HG03103 (cell line): ENCODE results near the gene ALAS1.

ENCODE experiments used
- ATAC-seq: cut with Tn5 transposase; IDR thresholded peaks from one replicate; pipeline ENCODE4 v1.9.1; 2021; ENCODE audit warnings: low read depth; ENCODE audit not compliant: unreplicated experiment

Gene ALAS1

DNA sequence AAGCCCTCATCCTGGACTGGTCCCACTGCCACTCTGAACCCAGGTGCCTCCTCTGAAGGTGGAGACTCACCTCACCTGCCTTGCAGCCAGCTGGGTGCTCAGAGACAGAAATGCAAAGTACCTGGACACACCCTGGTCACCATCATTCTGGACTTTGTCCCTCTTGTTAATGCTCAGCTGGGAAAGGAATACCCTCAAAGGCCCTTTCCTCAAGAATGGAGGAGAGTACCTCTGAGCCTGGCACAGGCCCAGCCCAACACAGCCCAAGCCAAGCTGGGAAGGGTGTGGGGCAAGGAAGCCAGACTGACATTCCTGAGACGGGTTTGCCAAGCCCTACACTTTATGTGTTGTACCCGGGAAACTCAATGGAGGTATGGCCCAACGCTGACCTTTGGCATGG, 983 bp upstream of the ALAS1 start:
- no peak for ATAC-seq

DNA sequence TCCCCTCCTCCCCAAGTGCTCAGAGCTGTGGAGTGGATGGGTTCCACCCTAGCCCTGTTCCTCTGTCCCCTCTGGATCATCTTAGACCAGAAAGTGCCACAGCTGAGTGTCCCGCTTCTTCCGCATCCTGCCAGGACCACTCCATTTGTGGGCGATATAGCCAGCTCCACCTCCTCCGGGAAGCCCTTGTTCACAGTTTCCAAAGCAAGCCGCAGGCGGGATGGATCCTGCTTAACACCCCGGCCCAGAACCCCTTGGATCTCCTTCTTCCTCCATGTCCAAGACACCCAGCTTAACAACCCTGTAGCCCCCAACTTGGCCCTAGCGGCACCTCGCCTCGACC, 490 bp upstream of the ALAS1 start:
- ATAC-seq = no peak

DNA sequence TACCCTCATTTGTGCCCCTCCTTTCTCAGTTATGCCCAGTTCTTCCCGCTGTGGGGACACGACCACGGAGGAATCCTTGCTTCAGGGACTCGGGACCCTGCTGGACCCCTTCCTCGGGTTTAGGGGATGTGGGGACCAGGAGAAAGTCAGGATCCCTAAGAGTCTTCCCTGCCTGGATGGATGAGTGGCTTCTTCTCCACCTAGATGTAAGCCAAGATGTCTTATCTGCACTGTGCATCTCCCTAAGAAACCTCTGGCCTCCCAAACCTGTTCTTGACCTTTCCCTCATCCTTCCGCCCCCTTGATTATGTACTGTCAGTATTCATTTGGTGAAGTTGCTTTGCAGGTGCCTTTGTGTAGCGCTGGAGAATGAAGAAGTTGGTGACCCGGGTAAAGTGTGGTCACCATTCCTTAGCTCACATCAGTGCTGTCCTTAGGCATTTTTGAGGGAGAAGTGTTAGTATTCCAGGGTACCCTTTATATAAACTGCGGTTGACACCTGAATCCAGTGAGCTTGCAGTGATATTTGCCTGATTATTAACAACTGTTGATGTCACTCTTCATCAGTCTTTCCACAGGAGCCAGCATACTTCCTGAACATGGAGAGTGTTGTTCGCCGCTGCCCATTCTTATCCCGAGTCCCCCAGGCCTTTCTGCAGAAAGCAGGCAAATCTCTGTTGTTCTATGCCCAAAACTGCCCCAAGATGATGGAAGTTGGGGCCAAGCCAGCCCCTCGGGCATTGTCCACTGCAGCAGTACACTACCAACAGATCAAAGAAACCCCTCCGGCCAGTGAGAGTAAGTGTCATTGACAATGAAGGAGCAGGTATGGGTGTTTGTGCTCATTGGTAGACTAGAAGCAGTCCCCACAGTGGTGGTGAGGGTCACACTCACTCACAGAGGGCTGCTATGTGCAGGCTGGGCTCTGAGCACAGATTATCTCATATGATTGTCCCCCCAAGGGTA, 966 bp downstream of the ALAS1 start:
- no peak for ATAC-seq

DNA sequence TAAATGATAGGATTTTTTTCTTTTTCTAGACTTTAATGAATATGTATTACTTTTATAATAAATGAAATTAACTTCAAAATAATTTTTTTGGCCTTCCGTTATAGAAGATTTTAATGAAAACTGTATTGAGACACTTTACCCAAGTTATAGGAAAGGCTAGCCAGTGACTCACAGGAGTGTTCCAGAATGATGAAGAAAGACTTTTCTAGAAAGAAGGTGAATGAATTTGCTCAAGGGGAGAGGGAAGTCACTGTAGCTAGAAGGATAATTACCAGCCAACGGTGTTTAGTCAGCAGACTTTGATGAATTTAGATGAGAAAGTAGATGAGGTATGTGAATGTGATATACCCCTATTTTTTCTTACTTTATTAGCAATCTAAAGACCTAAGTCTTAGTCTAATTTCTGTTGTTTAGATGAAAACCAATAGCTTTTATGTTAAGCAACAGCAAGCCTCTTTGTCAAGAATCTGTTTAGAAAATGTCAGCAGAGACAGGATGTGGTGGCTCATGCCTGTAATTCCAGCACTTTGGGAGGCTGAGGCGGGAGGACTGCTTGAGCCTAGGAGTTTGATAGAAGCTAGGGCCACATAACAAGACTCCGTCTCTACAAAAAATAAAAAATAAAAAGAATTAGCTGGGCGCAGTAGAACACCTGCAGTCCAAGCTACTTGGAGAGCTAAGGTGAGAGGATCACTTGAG, 3.2 kb downstream of the ALAS1 start:
- ATAC-seq = no peak

DNA sequence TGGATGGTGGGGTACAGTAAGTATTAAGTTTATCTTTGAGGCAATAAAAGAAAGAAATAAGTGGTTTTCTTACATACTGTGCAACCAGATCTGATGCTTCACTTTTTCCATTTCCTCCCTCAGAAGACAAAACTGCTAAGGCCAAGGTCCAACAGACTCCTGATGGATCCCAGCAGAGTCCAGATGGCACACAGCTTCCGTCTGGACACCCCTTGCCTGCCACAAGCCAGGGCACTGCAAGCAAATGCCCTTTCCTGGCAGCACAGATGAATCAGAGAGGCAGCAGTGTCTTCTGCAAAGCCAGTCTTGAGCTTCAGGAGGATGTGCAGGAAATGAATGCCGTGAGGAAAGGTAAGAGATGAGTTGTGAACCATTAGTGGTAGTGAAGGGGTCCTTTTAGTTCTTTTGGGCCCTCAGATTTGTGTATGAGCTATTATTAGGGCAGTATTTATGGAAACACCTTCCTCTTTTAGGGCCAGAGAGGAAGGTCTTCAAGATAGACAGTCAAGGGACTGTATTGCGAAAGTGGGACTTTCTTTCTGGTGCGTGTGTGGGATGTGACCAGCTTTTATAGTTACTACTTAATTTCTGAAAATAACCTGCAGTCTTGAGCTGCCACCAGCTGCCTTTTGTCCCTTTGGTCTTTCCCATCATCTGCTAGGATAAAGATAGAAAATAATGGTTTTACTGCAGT, 4.6 kb downstream of the ALAS1 start:
- ATAC-seq = no peak

DNA sequence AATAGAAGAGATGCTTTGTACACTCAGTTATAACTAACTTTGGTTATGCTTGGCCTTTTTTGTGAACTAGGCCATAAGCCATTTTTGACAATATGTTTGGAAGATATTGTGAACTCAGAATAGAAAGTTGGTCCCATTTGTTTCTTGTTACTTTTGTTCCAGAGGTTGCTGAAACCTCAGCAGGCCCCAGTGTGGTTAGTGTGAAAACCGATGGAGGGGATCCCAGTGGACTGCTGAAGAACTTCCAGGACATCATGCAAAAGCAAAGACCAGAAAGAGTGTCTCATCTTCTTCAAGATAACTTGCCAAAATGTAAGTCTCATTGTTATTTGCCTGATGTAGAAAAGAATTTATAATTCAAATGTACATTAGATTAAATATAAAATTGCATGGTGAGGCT, 5.7 kb downstream of the ALAS1 start:
- ATAC-seq = no peak

DNA sequence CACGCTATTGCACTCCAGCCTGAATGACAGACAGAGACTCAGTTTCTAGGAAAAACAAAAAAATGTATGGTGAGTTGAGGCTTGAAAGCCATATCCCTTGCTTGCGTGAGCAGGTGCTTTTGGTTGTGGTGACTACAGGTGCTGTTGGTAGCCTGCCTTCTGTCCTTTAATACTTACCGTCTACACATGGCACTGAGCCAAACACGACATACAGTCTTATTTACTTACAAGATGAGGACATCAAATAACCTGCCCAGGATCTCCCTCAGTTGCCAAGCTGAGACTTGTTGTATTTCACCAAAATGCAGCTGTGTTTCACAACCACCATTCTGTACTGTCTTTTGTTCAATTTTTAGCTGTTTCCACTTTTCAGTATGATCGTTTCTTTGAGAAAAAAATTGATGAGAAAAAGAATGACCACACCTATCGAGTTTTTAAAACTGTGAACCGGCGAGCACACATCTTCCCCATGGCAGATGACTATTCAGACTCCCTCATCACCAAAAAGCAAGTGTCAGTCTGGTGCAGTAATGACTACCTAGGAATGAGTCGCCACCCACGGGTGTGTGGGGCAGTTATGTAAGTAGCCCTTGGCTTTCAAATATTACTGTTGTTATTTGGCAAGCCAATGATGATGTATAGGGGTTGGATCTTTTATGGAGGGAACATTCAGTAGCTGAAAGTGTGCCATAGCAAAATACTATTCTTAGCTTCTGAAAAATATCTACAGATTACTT, 6.5 kb downstream of the ALAS1 start:
- ATAC-seq = no peak

DNA sequence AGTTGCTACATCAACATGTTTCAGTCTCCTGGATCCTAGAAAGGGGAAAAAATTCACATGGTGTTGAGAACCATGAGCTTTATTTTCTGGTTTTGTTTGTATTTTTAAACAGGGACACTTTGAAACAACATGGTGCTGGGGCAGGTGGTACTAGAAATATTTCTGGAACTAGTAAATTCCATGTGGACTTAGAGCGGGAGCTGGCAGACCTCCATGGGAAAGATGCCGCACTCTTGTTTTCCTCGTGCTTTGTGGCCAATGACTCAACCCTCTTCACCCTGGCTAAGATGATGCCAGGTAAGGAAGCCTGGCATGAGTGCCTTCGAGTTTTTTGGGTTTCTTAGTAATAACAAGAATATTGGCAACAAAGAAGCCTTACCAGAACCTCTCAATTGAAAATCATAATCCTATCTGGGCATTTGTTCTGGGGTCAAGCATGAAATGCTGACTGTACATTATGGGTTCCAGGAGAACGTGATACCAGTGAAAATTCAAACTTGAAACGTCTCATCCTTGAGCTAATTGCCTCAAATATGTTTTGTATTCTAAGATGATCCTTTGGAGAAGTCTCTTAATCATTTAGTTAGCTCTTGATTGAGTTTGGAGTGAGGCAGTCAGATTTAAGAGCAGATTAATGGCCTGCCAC, 7.9 kb downstream of the ALAS1 start:
- no peak for ATAC-seq

DNA sequence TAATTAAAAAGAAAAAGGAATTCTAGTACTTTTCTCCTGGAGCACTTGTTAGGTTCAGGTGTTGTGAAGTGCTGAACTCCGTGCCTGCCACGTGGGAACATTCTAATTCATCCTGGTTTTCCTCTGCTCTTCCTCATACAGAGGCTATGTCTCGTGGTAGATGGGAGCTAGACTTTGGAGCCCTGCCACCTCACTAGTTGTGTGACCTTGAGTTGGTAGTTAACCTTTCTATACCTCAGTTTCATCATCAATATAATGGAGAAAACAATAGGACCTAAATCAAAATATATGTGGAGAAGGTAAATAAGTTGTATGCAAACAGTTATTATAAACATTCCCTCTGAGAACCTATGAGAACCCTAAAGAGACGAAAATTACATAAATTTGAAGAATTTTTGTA, 10.6 kb downstream of the ALAS1 start:
- ATAC-seq = no peak

DNA sequence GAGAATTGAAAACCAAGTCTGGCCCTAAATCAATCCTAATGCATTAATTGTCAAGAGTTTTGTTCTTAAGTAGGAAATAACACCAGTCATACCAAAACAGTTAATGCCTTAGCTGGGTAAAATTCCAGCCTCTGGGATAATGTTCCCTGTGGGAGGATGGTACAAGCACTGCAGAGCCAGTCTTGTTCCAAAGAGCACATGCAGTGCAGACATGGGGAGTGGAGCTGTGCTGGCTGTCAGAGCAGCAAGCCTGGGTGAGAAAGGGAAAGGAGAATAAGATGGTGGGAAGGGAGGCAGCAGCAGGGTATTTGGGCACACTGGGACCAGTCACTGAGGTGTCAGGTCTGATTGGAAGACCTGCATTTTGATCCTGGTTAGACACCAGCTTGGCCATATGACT, 12.1 kb downstream of the ALAS1 start:
- no peak for ATAC-seq

DNA sequence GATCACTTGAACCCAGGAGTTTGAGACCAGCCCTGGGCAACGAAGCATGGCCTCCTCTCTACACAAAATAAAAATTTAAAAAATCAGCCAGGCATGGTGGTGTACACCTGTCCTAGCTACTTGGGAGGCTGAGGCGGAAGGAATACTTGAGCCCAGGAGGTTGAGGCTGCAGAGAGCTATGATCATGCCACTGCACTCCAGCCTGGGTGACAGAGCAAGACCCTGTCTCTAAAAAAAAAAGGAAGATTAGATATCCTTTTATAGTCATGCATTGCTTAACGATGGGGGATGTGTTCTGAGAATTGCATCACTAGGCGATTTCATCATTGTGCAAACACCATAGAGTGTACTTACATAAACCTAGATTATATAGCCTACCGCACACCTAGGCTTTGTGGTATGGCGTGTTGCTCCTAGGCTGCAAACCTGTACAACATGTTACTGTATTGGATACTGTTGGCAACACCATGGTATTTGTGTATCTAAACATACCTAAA, 12.6 kb downstream of the ALAS1 start:
- no peak for ATAC-seq

DNA sequence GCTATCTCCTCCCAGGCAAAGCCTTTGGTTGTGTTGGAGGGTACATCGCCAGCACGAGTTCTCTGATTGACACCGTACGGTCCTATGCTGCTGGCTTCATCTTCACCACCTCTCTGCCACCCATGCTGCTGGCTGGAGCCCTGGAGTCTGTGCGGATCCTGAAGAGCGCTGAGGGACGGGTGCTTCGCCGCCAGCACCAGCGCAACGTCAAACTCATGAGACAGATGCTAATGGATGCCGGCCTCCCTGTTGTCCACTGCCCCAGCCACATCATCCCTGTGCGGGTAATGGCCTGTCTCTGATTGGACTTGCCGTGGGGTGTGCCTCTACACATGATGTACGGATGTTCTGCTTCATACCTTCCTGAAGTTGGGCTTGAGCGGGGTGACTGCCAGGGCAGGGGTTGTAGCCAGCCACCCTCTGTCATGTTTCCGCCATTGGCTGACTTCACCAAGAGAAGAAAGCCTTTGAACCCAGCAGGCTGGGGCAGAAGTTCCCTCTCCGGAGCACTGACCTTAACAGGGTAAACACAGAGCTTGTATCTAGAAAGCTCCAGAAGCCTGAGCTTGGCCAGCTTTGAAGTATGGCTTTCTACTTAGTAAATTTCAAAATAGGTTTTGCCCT, 13.4 kb downstream of the ALAS1 start:
- ATAC-seq = no peak

DNA sequence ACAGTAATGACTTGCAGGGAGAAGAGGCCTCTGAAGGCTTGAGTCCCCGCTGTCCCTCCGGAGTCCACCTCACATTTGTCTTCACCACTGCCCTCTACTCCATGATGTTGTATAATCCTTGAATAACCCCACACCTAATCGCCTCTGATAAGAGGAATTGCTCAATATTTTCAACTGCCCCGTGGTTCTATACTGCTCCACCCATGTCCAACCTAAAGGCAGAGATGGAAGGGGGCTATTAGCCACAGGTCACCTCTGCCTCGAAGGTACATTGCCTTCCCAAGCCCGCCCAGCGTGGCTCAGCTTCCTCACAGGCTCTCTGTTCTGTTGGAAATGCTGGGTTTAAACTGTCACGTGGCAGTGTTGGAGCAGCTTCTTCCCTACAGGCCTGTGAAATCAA, 15.0 kb downstream of the ALAS1 start:
- no peak for ATAC-seq

DNA sequence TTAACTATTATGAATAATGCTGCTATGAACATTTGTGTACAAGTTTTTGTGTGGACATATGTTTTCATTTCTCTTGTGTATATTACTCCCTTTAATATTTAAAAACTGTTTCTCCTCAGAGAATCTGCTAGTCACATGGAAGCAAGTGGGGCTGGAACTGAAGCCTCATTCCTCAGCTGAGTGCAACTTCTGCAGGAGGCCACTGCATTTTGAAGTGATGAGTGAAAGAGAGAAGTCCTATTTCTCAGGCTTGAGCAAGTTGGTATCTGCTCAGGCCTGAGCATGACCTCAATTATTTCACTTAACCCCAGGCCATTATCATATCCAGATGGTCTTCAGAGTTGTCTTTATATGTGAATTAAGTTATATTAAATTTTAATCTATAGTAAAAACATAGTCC, 15.9 kb downstream of the ALAS1 start:
- ATAC-seq = no peak

DNA sequence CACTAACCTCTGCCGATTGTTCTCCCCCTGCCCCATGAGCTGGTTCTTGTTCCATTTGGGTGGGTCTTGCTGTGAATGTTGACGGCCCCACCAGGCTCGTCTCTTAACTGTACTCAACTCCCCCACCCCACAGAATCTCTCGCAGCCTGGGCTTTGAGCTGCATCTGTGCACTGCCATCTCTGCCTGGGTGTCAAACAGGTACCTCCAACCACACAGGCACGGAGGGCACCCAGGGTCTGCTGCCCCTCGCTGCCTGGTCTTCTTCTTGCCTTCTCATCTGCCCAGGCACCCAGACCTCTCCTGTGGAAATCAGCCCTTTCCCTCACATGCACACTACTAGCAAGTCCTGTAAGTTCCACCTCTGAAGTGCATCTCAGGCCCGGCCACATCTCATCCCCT, 17.4 kb downstream of the ALAS1 start:
- no peak for ATAC-seq

DNA sequence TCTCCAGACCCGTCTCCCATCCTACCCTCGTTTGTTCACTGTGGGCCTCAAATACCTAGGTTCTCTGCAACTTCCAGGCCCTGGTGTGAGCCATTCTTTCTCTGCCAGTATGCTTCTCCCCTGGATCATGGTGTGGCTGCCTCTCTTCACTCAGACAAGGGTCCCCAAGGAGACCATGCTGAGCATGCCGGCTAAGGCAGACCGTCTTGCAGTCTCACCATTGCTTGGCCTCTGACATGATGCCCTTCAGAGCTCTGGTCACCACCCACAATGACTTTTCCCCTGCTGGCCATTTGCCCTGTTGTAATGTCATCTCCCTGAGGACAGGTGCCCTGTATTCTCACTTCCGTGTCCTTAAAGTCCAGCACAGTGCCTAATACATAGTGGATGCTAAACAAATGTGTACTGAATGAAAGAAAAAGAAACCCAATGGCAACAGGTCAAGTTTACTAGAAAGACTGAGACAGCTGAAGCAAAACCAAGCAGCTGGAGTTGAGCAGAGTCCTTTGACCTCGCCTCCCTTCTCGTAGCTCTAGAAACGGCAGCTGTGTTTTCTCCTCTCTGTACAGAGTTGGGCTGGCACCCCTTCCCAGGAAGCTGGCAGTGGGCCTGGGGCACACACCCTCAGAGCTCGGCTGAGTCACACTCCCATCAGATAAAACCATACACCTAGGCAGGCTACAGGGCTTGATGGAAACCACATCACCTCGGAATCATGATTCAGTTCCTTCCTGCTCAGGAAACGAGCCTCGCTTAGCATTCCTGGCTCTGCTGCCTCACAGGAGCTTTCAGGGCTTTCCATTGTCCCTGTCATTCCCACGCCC, 18.8 kb downstream of the ALAS1 start:
- no peak for ATAC-seq

DNA sequence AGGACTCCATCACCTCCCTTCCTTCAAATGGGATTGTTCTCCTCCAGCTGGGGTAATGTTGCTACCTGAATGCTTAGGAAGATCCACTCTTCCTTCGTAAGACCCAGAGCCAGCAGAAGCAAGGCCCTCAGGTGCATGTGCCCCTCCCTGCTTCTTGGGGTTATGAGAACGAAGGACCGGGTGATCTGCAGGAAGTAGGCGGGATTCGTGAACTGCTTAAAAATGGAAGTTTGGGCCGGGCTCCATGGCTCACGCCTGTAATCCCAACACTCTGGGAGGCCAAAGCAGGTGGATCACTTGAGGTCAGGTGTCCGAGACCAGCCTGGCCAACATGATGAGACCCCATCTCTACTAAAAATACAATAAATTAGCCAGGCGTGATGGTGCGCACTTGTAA, 19.4 kb downstream of the ALAS1 start:
- ATAC-seq = no peak

DNA sequence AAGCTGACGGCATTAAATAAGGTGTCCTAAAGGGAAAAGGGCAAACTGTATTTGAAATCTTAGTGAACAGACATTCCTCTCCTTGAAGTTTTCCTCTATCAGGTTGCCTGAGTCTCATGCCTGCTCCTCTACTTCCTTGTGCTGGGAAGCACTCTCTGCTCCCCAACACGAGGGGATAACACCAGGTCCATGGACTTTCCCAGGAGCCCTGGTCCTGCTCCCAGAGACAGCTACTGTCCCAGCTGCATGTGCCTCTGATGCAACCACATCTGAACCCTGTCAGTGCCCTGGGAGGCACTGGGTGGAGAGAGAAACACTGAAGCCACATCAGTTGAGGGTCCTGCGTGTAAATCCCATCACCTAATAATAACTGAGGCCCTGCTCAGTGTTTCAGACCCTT, 20.1 kb downstream of the ALAS1 start:
- no peak for ATAC-seq

DNA sequence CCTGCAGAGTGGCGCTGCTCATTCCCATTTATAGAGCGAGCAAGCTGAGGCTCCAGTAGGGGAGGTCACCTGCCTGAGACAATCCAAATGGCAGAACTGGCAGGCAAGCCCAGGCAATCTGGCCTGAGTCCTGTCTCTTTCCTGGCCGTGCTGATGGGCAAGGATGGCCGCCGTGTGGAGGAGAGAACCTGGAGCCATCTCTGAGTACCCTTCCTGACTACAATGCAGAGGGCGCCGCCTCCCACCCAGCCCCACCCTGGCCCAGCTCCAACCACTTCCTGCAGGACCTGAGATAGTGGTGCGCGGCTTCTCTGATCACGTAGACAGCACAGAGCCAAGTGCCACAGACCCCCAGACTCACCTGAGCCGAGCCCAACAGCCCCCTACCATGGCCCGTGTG, 20.5 kb downstream of the ALAS1 start:
- no peak for ATAC-seq
